Neuronal stem cell (in vitro differentiated cells): Measurements from ENCODE around the gene NRTN.

Experiments used
- DNase-seq: peaks from one replicate; pipeline ENCODE4 v3.0.0-alpha.2; 2013; ENCODE audit warnings: low spot score
- H2AFZ ChIP-seq: one replicate; pipeline ENCODE4 v1.6.1; 2013; ENCODE audit warnings: mild to moderate bottlenecking, low read length, inconsistent platforms
- H2AK5ac ChIP-seq: 2 replicates; pipeline ENCODE4 v1.6.1; 2013; ENCODE audit warnings: low read depth, mild to moderate bottlenecking, inconsistent platforms, low read length, moderate library complexity, mixed read lengths
- H2BK120ac ChIP-seq: 2 replicates; pipeline ENCODE4 v1.6.1; 2013; ENCODE audit warnings: low read depth, mild to moderate bottlenecking, inconsistent platforms, low read length, moderate library complexity, mixed read lengths
- H2BK12ac ChIP-seq: one replicate; pipeline ENCODE4 v1.6.1; 2013; ENCODE audit warnings: low read length, inconsistent platforms
- H2BK15ac ChIP-seq: 2 replicates; pipeline ENCODE4 v1.6.1; 2013; ENCODE audit warnings: mild to moderate bottlenecking, low read length, inconsistent platforms, mixed read lengths
- H2BK5ac ChIP-seq: one replicate; pipeline ENCODE4 v1.6.1; 2013; ENCODE audit warnings: inconsistent platforms, mild to moderate bottlenecking, low read length, moderate library complexity
- H3K14ac ChIP-seq: one replicate; pipeline ENCODE4 v1.6.1; 2013; ENCODE audit warnings: low read length, inconsistent platforms
- H3K18ac ChIP-seq: 2 replicates; pipeline ENCODE4 v1.6.1; 2013; ENCODE audit warnings: low read length, inconsistent platforms
- H3K23ac ChIP-seq: 2 replicates; pipeline ENCODE4 v1.6.1; 2013; ENCODE audit warnings: low read depth, mild to moderate bottlenecking, mixed read lengths, low read length, inconsistent platforms; ENCODE audit not compliant: poor library complexity
- H3K27ac ChIP-seq: replicated peaks from 3 replicates; pipeline ENCODE4 v1.5.1; 2013; ENCODE audit warnings: low read length, inconsistent platforms
- H3K27me3 ChIP-seq, 3 experiments: 2 replicates each; pipeline ENCODE4 v1.6.1; 2013; ENCODE audit warnings: low read length in 3 of 3, mild to moderate bottlenecking in 2 of 3, inconsistent platforms in 1 of 3, low read depth in 1 of 3, mixed read lengths in 1 of 3, moderate library complexity in 1 of 3; ENCODE audit not compliant: control insufficient read depth in 3 of 3, insufficient read depth in 3 of 3
- H3K36me3 ChIP-seq, 2 donors: replicated peaks in 1 of 2; 2 replicates each; pipeline ENCODE4 v1.6.1; 2013; ENCODE audit warnings: low read length in 2 of 2; ENCODE audit not compliant: control insufficient read depth in 2 of 2, insufficient read depth in 2 of 2
- H3K4ac ChIP-seq: 2 replicates; pipeline ENCODE4 v1.6.1; 2013; ENCODE audit warnings: inconsistent platforms, mild to moderate bottlenecking, low read length, moderate library complexity
- H3K4me1 ChIP-seq, 2 donors: 1 replicate in 1 of 2; 2 replicates in 1 of 2; pipeline ENCODE4 v1.6.1; 2013; ENCODE audit warnings: low read length in 2 of 2, low read depth in 1 of 2; ENCODE audit not compliant: control insufficient read depth in 2 of 2, insufficient read depth in 1 of 2
- H3K4me2 ChIP-seq: one replicate; pipeline ENCODE4 v1.6.1; 2013; ENCODE audit warnings: mild to moderate bottlenecking, low read length, inconsistent platforms; ENCODE audit not compliant: insufficient read depth, poor library complexity, severe bottlenecking
- H3K4me3 ChIP-seq, 2 donors: 2 replicates each; pipeline ENCODE4 v1.5.1; 2013; ENCODE audit warnings: low read length in 2 of 2, mild to moderate bottlenecking in 2 of 2, inconsistent platforms in 1 of 2, moderate library complexity in 1 of 2
- H3K79me1 ChIP-seq: one replicate; pipeline ENCODE4 v1.6.1; 2013; ENCODE audit warnings: low read depth, mild to moderate bottlenecking, inconsistent platforms, low read length, moderate library complexity
- H3K9ac ChIP-seq: one replicate; pipeline ENCODE4 v1.6.1; 2013; ENCODE audit warnings: mild to moderate bottlenecking, low read depth, low read length, inconsistent platforms; ENCODE audit not compliant: poor library complexity
- H3K9me3 ChIP-seq, 2 donors: replicated peaks in 1 of 2; 2 replicates each; pipeline versions ENCODE3 to v1.6.1; 2013; ENCODE audit warnings: low read length in 2 of 2, mild to moderate bottlenecking in 2 of 2, inconsistent platforms in 1 of 2, low read depth in 1 of 2, mixed read lengths in 1 of 2, moderate library complexity in 1 of 2; ENCODE audit not compliant: control insufficient read depth in 2 of 2, insufficient read depth in 1 of 2
- H4K8ac ChIP-seq: one replicate; pipeline ENCODE4 v1.6.1; 2013; ENCODE audit warnings: low read depth, mild to moderate bottlenecking, inconsistent platforms, low read length, moderate library complexity
- H4K91ac ChIP-seq: one replicate; pipeline ENCODE4 v1.6.1; 2013; ENCODE audit warnings: low read length, low read depth, mild to moderate bottlenecking, inconsistent platforms; ENCODE audit not compliant: poor library complexity
- WGBS, 2 donors: extraction: QIAGEN DNeasy Blood & Tissue Kit; methylation state at CpG; one replicate each; pipeline ENCODE4 v1.1.7; 2013; ENCODE audit warnings: missing lambda C conversion rate in 2 of 2, mixed read lengths in 1 of 2; ENCODE audit not compliant: insufficient read length in 2 of 2, insufficient replicate concordance in 1 of 2; ENCODE audit errors: extremely low coverage in 2 of 2; 5-methylcytosine and 5-hydroxymethylcytosine counted together

Gene NRTN

GRCh38 chr19:5786593-5787408, 18.1 kb upstream of the NRTN start:
- peaks cover 16% of the 10 kb centered on the region for H3K79me1 ChIP-seq
- H3K4ac ChIP-seq: no peak overlapping the region
- peak overlapping the region; percentile 53 for H2BK5ac ChIP-seq
- no peak overlapping the region for H2BK120ac ChIP-seq
- H3K4me3 ChIP-seq: no peak overlapping the region
- H3K27ac ChIP-seq: no peak overlapping the region
- H3K9ac ChIP-seq: no peak overlapping the region
- H4K91ac ChIP-seq: peak overlapping the region; percentile 30
- H3K36me3 ChIP-seq: peaks cover 38 to 67% of the 10 kb centered on the region in 2 donors
- no peak overlapping the region for H3K4me2 ChIP-seq
- no peaks in the 10 kb centered on the region for H3K27me3 ChIP-seq
- H2AK5ac ChIP-seq: no peak overlapping the region
- H2BK12ac ChIP-seq: no peak overlapping the region
- no peak overlapping the region for H2AFZ ChIP-seq
- no peak overlapping the region for H3K14ac ChIP-seq
- H3K9me3 ChIP-seq: no peaks in the 10 kb centered on the region
- H4K8ac ChIP-seq: no peak overlapping the region
- no peak for DNase-seq
- H3K23ac ChIP-seq: peak overlapping the region; percentile 55
- peaks cover 4 to 7% of the 10 kb centered on the region in 2 donors for H3K4me1 ChIP-seq
- no peak overlapping the region for H3K18ac ChIP-seq
- no peak overlapping the region for H2BK15ac ChIP-seq
- WGBS, 2 donors: no CpG with 5 or more reads among the region's 44 CpGs

GRCh38 chr19:5787409-5788182, 17.3 kb upstream of the NRTN start:
- DNase-seq: no peak
- Histone ChIP-seq H3K23ac (peak overlapping the region; percentile 65), H3K27ac (no peak overlapping the region), H4K8ac (peak overlapping the region; percentile 65), H2BK15ac (no peak overlapping the region), H3K4me2 (no peak overlapping the region), H3K9me3 (no peaks in the 10 kb centered on the region), H3K79me1 (peaks cover 13% of the 10 kb centered on the region), H2BK5ac (peak overlapping the region; percentile 53), H3K27me3 (no peaks in the 10 kb centered on the region), H3K9ac (no peak overlapping the region), H3K4ac (no peak overlapping the region), H4K91ac (no peak overlapping the region), H2BK12ac (no peak overlapping the region), H2AK5ac (no peak overlapping the region), H3K18ac (no peak overlapping the region), H3K36me3 (peaks cover 38 to 67% of the 10 kb centered on the region in 2 donors), H3K4me1 (peaks cover 4 to 7% of the 10 kb centered on the region in 2 donors), H3K4me3 (no peak overlapping the region), H2AFZ (no peak overlapping the region), H2BK120ac (no peak overlapping the region), H3K14ac (no peak overlapping the region)
- no CpG with 5 or more reads among the region's 39 CpGs for WGBS, 2 donors

GRCh38 chr19:5788422-5788821, 16.4 kb upstream of the NRTN start:
- H3K4me3 ChIP-seq: no peak overlapping the region
- no peak overlapping the region for H3K9ac ChIP-seq
- no peak overlapping the region for H2AK5ac ChIP-seq
- H3K36me3 ChIP-seq: peaks cover 38 to 63% of the 10 kb centered on the region in 2 donors
- H3K4me2 ChIP-seq: no peak overlapping the region
- H4K91ac ChIP-seq: no peak overlapping the region
- DNase-seq: no peak
- H3K27me3 ChIP-seq: no peaks in the 10 kb centered on the region
- H3K14ac ChIP-seq: no peak overlapping the region
- H2BK15ac ChIP-seq: no peak overlapping the region
- no peak overlapping the region for H3K23ac ChIP-seq
- no peak overlapping the region for H3K27ac ChIP-seq
- H4K8ac ChIP-seq: peak overlapping the region; percentile 65
- H2BK120ac ChIP-seq: no peak overlapping the region
- no peak overlapping the region for H2BK12ac ChIP-seq
- peaks cover 4 to 7% of the 10 kb centered on the region in 2 donors for H3K4me1 ChIP-seq
- H3K4ac ChIP-seq: no peak overlapping the region
- WGBS, 2 donors: no CpG with 5 or more reads among the region's 5 CpGs
- no peak overlapping the region for H2BK5ac ChIP-seq
- H2AFZ ChIP-seq: no peak overlapping the region
- H3K18ac ChIP-seq: no peak overlapping the region
- H3K79me1 ChIP-seq: peaks cover 13% of the 10 kb centered on the region
- H3K9me3 ChIP-seq: peaks cover 0 to 2% of the 10 kb centered on the region in 2 donors

GRCh38 chr19:5789351-5789761, 15.5 kb upstream of the NRTN start:
- H3K27ac ChIP-seq: no peak overlapping the region
- no peak overlapping the region for H3K4me3 ChIP-seq
- peaks cover 0 to 2% of the 10 kb centered on the region in 2 donors for H3K9me3 ChIP-seq
- H2BK120ac ChIP-seq: no peak overlapping the region
- no peak overlapping the region for H2BK15ac ChIP-seq
- no peak overlapping the region for H3K9ac ChIP-seq
- H2AFZ ChIP-seq: no peak overlapping the region
- H3K27me3 ChIP-seq: no peaks in the 10 kb centered on the region
- H2AK5ac ChIP-seq: no peak overlapping the region
- H4K91ac ChIP-seq: no peak overlapping the region
- H4K8ac ChIP-seq: no peak overlapping the region
- no peak overlapping the region for H3K23ac ChIP-seq
- H2BK12ac ChIP-seq: no peak overlapping the region
- no CpG with 5 or more reads among the region's 39 CpGs for WGBS, 2 donors
- no peak overlapping the region for H3K18ac ChIP-seq
- no peak overlapping the region for H3K14ac ChIP-seq
- peaks cover 35 to 58% of the 10 kb centered on the region in 2 donors for H3K36me3 ChIP-seq
- no peak for DNase-seq
- H2BK5ac ChIP-seq: no peak overlapping the region
- H3K79me1 ChIP-seq: peaks cover 13% of the 10 kb centered on the region
- peaks cover 4 to 7% of the 10 kb centered on the region in 2 donors for H3K4me1 ChIP-seq
- H3K4ac ChIP-seq: no peak overlapping the region
- no peak overlapping the region for H3K4me2 ChIP-seq
